Bronchial epithelial cell (primary cell): Measurements from ENCODE around the gene SLC9A9. TPM values are rescaled to one million over a fixed set of nuclear protein-coding genes. Genes with fewer than 3 reads are reported as not detected.

Experiments
- DNase-seq: peaks from one replicate; pipeline ENCODE4 v3.0.0-alpha.2; 2010; ENCODE audit warnings: low read depth
- FAIRE-seq: peaks from 2 replicates; lab custom pipeline; 2011; peaks lifted over from hg19 to GRCh38; lab: Jason Lieb, UNC
- H3K27me3 ChIP-seq: 2 replicates; pipeline ENCODE4 v1.5.1; 2011; ENCODE audit warnings: low read length; ENCODE audit not compliant: control insufficient read depth, insufficient read depth
- H3K36me3 ChIP-seq: 2 replicates; pipeline ENCODE4 v1.5.1; 2011; ENCODE audit warnings: low read length; ENCODE audit not compliant: control insufficient read depth, insufficient read depth
- H3K4me3 ChIP-seq: 2 replicates; pipeline ENCODE4 v1.5.1; 2011; ENCODE audit warnings: mild to moderate bottlenecking, low read depth, low read length, control low read depth
- CTCF ChIP-seq: IDR thresholded peaks from 2 replicates; pipeline ENCODE4 v1.5.1; 2011; ENCODE audit warnings: mild to moderate bottlenecking, moderate library complexity, low read length, control low read depth, inconsistent platforms; ENCODE audit not compliant: insufficient read depth, severe bottlenecking
- total RNA-seq: library from RNA; depleted of rRNA; stranded (reverse); fragments of >200 nt; gene quantifications from 2 replicates; pipeline ENCODE4 v1.2.1, GENCODE V29; 2014

Gene SLC9A9
- total RNA-seq, 1 donor from 2014 or later: 1.3 TPM

GRCh38 chr3:143240886-143241285, 607.4 kb downstream of the SLC9A9 start:
- no peak for TF ChIP-seq CTCF
- FAIRE-seq (no peak), DNase-seq (no peak)
- H3K4me3 ChIP-seq: no peak overlapping the region
- peaks cover 2% of the 10 kb centered on the region for H3K27me3 ChIP-seq
- no peaks in the 10 kb centered on the region for H3K36me3 ChIP-seq

- TF ChIP-seq CTCF: no peak
- no peaks in the 10 kb centered on the region for H3K36me3 ChIP-seq
- FAIRE-seq (no peak), DNase-seq (no peak)
- peaks cover 2% of the 10 kb centered on the region for H3K27me3 ChIP-seq
- no peak overlapping the region for H3K4me3 ChIP-seq
These were observed 609.2 kb downstream of the SLC9A9 start for GRCh38 chr3:143239031-143239430.

GRCh38 chr3:143237077-143237627, 611.1 kb downstream of the SLC9A9 start:
- DNase-seq (no peak), FAIRE-seq (no peak)
- TF ChIP-seq CTCF: no peak
- no peak overlapping the region for H3K4me3 ChIP-seq
- peaks cover 2% of the 10 kb centered on the region for H3K27me3 ChIP-seq
- H3K36me3 ChIP-seq: no peaks in the 10 kb centered on the region

DNA sequence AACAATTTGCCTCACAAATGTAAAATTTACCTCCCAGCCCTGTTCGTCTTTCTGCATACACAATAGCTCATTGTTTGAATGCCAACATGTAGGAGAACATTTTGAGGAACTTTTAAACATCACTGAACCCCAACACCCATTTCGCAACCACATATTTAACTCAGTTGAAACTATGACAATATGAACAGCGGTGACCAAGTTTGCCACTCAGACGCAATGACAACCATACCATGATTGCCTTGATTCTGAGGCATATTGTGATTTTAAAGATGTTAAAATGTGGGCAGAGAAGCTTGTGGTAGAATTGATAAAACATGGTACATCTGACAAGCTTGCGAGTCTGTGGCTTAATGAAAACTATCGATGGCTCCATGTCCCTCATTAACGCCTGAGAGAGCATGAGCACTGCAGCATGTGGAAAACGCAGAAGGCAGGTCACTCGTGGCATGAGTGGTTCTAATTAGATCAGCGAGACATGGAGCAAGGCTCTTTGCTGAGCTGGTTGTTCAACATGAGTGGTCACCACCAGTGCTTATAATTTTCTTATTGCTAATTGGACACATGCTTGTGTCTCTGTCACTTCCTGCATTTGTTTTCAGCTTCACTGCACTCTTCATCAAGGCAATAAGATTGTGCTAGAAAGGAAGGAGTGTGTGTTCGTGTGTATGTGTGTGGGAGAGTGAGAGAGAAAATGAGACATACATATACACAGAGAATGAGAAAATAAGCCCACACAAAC, 611.9 kb downstream of the SLC9A9 start:
- DNase-seq (no peak), FAIRE-seq (no peak)
- no peak for TF ChIP-seq CTCF
- peaks cover 2% of the 10 kb centered on the region for H3K27me3 ChIP-seq
- no peaks in the 10 kb centered on the region for H3K36me3 ChIP-seq
- no peak overlapping the region for H3K4me3 ChIP-seq

- peaks cover 2% of the 10 kb centered on the region for H3K27me3 ChIP-seq
- no peak for FAIRE-seq
- DNase-seq: no peak
- H3K4me3 ChIP-seq: no peak overlapping the region
- no peak for TF ChIP-seq CTCF
- no peaks in the 10 kb centered on the region for H3K36me3 ChIP-seq
These were observed 612.6 kb downstream of the SLC9A9 start for GRCh38 chr3:143235614-143236204.
